GM23338 (cell line): ENCODE data around the gene NDUFS5. TPM values are rescaled to one million over a fixed set of nuclear protein-coding genes. Genes with fewer than 3 reads are reported as not detected.

Experiments
- ATAC-seq: fragments of 200-7000 bp; cut with Tn5 transposase; 3 replicates; pipeline ENCODE4 v1.9.1; 2020
- DNase-seq: peaks from one replicate; pipeline ENCODE4 v3.0.0-alpha.2; 2015; ENCODE audit warnings: low spot score
- H2AFZ ChIP-seq: fragments of 200-600 bp; sonication (generic); 2 replicates; pipeline ENCODE4 v1.8.0; 2016; ENCODE audit warnings: antibody characterized with exemption, mild to moderate bottlenecking, moderate library complexity
- H3F3A ChIP-seq: fragments of 200-600 bp; sonication (generic); replicated peaks from 2 replicates; pipeline ENCODE4 v1.8.0; 2017; ENCODE audit warnings: antibody characterized with exemption, mixed run types, low read depth
- H3K27ac ChIP-seq: fragments of 200-600 bp; sonication (generic); 2 replicates; pipeline ENCODE4 v1.6.1; 2016; ENCODE audit warnings: low read depth
- H3K27me3 ChIP-seq: fragments of 200-600 bp; sonication (generic); 2 replicates; pipeline ENCODE4 v1.8.0; 2016; ENCODE audit warnings: mild to moderate bottlenecking, mixed run types, moderate library complexity; ENCODE audit not compliant: insufficient read depth
- H3K36me3 ChIP-seq: fragments of 200-600 bp; sonication (generic); 2 replicates; pipeline ENCODE4 v1.8.0; 2016; ENCODE audit warnings: mild to moderate bottlenecking; ENCODE audit not compliant: insufficient read depth
- H3K4me1 ChIP-seq: fragments of 200-600 bp; sonication (generic); 2 replicates; pipeline ENCODE4 v1.8.0; 2016; ENCODE audit warnings: mild to moderate bottlenecking, moderate library complexity; ENCODE audit not compliant: insufficient read depth
- H3K4me2 ChIP-seq: fragments of 200-600 bp; sonication (generic); 2 replicates; pipeline ENCODE4 v1.7.1; 2017; ENCODE audit warnings: mixed run types
- H3K4me3 ChIP-seq: fragments of 200-600 bp; sonication (generic); 2 replicates; pipeline ENCODE4 v1.6.1; 2016; ENCODE audit warnings: mixed run types
- H3K79me2 ChIP-seq: fragments of 200-600 bp; sonication (generic); replicated peaks from 2 replicates; pipeline ENCODE4 v1.8.0; 2017; ENCODE audit warnings: mild to moderate bottlenecking; ENCODE audit not compliant: insufficient read depth
- H3K9me2 ChIP-seq: fragments of 200-600 bp; sonication (generic); 2 replicates; pipeline ENCODE4 v1.8.0; 2017; ENCODE audit not compliant: insufficient read depth
- H4K20me1 ChIP-seq: fragments of 200-600 bp; sonication (generic); replicated peaks from 2 replicates; pipeline ENCODE4 v1.8.0; 2017; ENCODE audit warnings: mild to moderate bottlenecking; ENCODE audit not compliant: insufficient read depth
- H3K27ac Mint-ChIP-seq: 2 replicates; pipeline ENCODE4 v1.8.0; 2020; ENCODE audit warnings: inconsistent platforms, mild to moderate bottlenecking, moderate library complexity, mixed read lengths
- H3K27me3 Mint-ChIP-seq: 3 replicates; pipeline ENCODE4 v1.8.0; 2022; ENCODE audit warnings: low read depth, mild to moderate bottlenecking, moderate library complexity, mixed read lengths, inconsistent platforms; ENCODE audit not compliant: insufficient read depth, poor library complexity
- H3K36me3 Mint-ChIP-seq: 3 replicates; pipeline ENCODE4 v1.8.0; 2021; ENCODE audit warnings: low read depth, mild to moderate bottlenecking, inconsistent platforms, moderate library complexity, mixed read lengths
- H3K4me1 Mint-ChIP-seq: 3 replicates; pipeline ENCODE4 v1.8.0; 2020; ENCODE audit warnings: mild to moderate bottlenecking, inconsistent platforms, mixed read lengths
- H3K4me3 Mint-ChIP-seq: 3 replicates; pipeline ENCODE4 v1.8.0; 2021; ENCODE audit warnings: moderate library complexity, mild to moderate bottlenecking, inconsistent platforms, mixed read lengths
- H3K9me3 Mint-ChIP-seq: 3 replicates; pipeline ENCODE4 v1.8.0; 2020; ENCODE audit warnings: moderate library complexity, mild to moderate bottlenecking, inconsistent platforms, mixed read lengths
- CTCF ChIP-seq, 2 experiments: fragments of 200-600 bp in 1 of 2; sonication (generic) in 1 of 2; conservative IDR thresholded peaks; 2 replicates each; pipeline versions ENCODE4 v1.5.1 to v1.6.1; 2016 to 2017; ENCODE audit warnings: antibody characterized with exemption in 2 of 2, low read depth in 2 of 2, mild to moderate bottlenecking in 2 of 2, moderate library complexity in 1 of 2
- EZH2 ChIP-seq: fragments of 200-600 bp; sonication (generic); IDR thresholded peaks from one replicate; pipeline ENCODE4 v1.8.0; 2017; ENCODE audit warnings: antibody characterized with exemption, mild to moderate bottlenecking, low read depth; ENCODE audit not compliant: unreplicated experiment
- EZH2phosphoT487 ChIP-seq: fragments of 200-600 bp; sonication (generic); IDR thresholded peaks from one replicate; pipeline ENCODE4 v1.8.1; 2018; ENCODE audit warnings: antibody characterized with exemption; ENCODE audit not compliant: unreplicated experiment
- NANOG ChIP-seq: IDR thresholded peaks from 2 replicates; pipeline ENCODE4 v1.6.1; 2016; ENCODE audit warnings: antibody characterized with exemption, borderline replicate concordance
- POLR2AphosphoS5 ChIP-seq: IDR thresholded peaks from 2 replicates; pipeline ENCODE4 v1.6.1; 2016; ENCODE audit warnings: antibody characterized with exemption, low read depth
- ZNF114 ChIP-seq: fragments of 250-450 bp; sonication (Bioruptor Pico); IDR thresholded peaks from 2 replicates; pipeline ENCODE4 v1.5.0; 2020; ENCODE audit warnings: mild to moderate bottlenecking, moderate library complexity
- ZNF331 ChIP-seq: fragments of 250-450 bp; sonication (Bioruptor Pico); IDR thresholded peaks from 2 replicates; pipeline ENCODE4 v1.5.0; 2020; ENCODE audit warnings: low read depth, mild to moderate bottlenecking, moderate library complexity
- polyA plus RNA-seq: library from polyadenylated mRNA; unstranded; fragments of >200 nt; fragmentation: Nextera tagmentation; extraction: Ambion mirVana; gene quantifications from 2 replicates; pipeline ENCODE4 v1.2.1, GENCODE V29; 2016
- total RNA-seq: library from RNA; depleted of rRNA; stranded (reverse); fragments of >200 nt; shearing (Covaris generic); gene quantifications from 2 replicates; pipeline ENCODE4 v1.2.3, GENCODE V29; 2014
- TF ChIP-seq, protein P1 (sequence below): IDR thresholded peaks from 2 replicates; pipeline ENCODE4 v1.6.1; 2016; ENCODE audit warnings: antibody characterized with exemption
- TF ChIP-seq, protein P2 (sequence below): IDR thresholded peaks from one replicate; pipeline ENCODE4 v1.6.1; 2018; ENCODE audit warnings: antibody characterized with exemption; ENCODE audit not compliant: unreplicated experiment
- TF ChIP-seq, protein P3 (sequence below): fragments of 250-450 bp; sonication (Bioruptor Pico); IDR thresholded peaks from 2 replicates; pipeline ENCODE4 v1.5.0; 2020; ENCODE audit warnings: mild to moderate bottlenecking, moderate library complexity

Gene NDUFS5
- total and polyA plus RNA-seq, 2 experiments from 2014 or later: 532 to 2,534 TPM

GRCh38 chr1:39076127-39076798 is 50.1 kb downstream of the NDUFS5 start:
- H3K27me3 ChIP-seq: peaks cover 5% of the 10 kb centered on the region; the same call in 1 of the 2 replicates
- H3K27ac ChIP-seq: no peak overlapping the region
- TF ChIP-seq ZNF331 (CRISPR knock-in tag) (no peak), ZNF114 (CRISPR knock-in tag) (no peak), NANOG (no peak), POLR2AphosphoS5 (no peak), EZH2 (no peak), EZH2phosphoT487 (no peak), CTCF (conservative IDR thresholded peaks at IDR 0.05; ENCODE audit: low read depth in 2 of 2) (no peak)
- TF ChIP-seq, protein P1, sequence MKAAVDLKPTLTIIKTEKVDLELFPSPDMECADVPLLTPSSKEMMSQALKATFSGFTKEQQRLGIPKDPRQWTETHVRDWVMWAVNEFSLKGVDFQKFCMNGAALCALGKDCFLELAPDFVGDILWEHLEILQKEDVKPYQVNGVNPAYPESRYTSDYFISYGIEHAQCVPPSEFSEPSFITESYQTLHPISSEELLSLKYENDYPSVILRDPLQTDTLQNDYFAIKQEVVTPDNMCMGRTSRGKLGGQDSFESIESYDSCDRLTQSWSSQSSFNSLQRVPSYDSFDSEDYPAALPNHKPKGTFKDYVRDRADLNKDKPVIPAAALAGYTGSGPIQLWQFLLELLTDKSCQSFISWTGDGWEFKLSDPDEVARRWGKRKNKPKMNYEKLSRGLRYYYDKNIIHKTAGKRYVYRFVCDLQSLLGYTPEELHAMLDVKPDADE: no peak
- TF ChIP-seq, protein P2, sequence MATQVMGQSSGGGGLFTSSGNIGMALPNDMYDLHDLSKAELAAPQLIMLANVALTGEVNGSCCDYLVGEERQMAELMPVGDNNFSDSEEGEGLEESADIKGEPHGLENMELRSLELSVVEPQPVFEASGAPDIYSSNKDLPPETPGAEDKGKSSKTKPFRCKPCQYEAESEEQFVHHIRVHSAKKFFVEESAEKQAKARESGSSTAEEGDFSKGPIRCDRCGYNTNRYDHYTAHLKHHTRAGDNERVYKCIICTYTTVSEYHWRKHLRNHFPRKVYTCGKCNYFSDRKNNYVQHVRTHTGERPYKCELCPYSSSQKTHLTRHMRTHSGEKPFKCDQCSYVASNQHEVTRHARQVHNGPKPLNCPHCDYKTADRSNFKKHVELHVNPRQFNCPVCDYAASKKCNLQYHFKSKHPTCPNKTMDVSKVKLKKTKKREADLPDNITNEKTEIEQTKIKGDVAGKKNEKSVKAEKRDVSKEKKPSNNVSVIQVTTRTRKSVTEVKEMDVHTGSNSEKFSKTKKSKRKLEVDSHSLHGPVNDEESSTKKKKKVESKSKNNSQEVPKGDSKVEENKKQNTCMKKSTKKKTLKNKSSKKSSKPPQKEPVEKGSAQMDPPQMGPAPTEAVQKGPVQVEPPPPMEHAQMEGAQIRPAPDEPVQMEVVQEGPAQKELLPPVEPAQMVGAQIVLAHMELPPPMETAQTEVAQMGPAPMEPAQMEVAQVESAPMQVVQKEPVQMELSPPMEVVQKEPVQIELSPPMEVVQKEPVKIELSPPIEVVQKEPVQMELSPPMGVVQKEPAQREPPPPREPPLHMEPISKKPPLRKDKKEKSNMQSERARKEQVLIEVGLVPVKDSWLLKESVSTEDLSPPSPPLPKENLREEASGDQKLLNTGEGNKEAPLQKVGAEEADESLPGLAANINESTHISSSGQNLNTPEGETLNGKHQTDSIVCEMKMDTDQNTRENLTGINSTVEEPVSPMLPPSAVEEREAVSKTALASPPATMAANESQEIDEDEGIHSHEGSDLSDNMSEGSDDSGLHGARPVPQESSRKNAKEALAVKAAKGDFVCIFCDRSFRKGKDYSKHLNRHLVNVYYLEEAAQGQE: no peak
- TF ChIP-seq, protein P3, sequence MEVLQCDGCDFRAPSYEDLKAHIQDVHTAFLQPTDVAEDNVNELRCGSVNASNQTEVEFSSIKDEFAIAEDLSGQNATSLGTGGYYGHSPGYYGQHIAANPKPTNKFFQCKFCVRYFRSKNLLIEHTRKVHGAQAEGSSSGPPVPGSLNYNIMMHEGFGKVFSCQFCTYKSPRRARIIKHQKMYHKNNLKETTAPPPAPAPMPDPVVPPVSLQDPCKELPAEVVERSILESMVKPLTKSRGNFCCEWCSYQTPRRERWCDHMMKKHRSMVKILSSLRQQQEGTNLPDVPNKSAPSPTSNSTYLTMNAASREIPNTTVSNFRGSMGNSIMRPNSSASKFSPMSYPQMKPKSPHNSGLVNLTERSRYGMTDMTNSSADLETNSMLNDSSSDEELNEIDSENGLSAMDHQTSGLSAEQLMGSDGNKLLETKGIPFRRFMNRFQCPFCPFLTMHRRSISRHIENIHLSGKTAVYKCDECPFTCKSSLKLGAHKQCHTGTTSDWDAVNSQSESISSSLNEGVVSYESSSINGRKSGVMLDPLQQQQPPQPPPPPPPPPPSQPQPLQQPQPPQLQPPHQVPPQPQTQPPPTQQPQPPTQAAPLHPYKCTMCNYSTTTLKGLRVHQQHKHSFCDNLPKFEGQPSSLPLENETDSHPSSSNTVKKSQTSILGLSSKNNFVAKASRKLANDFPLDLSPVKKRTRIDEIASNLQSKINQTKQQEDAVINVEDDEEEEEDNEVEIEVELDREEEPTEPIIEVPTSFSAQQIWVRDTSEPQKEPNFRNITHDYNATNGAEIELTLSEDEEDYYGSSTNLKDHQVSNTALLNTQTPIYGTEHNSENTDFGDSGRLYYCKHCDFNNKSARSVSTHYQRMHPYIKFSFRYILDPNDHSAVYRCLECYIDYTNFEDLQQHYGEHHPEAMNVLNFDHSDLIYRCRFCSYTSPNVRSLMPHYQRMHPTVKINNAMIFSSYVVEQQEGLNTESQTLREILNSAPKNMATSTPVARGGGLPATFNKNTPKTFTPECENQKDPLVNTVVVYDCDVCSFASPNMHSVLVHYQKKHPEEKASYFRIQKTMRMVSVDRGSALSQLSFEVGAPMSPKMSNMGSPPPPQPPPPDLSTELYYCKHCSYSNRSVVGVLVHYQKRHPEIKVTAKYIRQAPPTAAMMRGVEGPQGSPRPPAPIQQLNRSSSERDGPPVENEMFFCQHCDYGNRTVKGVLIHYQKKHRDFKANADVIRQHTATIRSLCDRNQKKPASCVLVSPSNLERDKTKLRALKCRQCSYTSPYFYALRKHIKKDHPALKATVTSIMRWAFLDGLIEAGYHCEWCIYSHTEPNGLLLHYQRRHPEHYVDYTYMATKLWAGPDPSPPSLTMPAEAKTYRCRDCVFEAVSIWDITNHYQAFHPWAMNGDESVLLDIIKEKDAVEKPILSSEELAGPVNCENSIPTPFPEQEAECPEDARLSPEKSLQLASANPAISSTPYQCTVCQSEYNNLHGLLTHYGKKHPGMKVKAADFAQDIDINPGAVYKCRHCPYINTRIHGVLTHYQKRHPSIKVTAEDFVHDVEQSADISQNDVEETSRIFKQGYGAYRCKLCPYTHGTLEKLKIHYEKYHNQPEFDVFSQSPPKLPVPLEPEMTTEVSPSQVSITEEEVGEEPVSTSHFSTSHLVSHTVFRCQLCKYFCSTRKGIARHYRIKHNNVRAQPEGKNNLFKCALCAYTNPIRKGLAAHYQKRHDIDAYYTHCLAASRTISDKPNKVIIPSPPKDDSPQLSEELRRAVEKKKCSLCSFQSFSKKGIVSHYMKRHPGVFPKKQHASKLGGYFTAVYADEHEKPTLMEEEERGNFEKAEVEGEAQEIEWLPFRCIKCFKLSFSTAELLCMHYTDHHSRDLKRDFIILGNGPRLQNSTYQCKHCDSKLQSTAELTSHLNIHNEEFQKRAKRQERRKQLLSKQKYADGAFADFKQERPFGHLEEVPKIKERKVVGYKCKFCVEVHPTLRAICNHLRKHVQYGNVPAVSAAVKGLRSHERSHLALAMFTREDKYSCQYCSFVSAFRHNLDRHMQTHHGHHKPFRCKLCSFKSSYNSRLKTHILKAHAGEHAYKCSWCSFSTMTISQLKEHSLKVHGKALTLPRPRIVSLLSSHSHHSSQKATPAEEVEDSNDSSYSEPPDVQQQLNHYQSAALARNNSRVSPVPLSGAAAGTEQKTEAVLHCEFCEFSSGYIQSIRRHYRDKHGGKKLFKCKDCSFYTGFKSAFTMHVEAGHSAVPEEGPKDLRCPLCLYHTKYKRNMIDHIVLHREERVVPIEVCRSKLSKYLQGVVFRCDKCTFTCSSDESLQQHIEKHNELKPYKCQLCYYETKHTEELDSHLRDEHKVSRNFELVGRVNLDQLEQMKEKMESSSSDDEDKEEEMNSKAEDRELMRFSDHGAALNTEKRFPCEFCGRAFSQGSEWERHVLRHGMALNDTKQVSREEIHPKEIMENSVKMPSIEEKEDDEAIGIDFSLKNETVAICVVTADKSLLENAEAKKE: no peak
- Mint-ChIP-seq H3K9me3 (peaks cover 15% of the 10 kb centered on the region), H3K27ac (no peak overlapping the region), H3K36me3 (peaks cover 8% of the 10 kb centered on the region; the same call in 2 of the 3 replicates), H3K4me1 (peaks cover 8% of the 10 kb centered on the region; the same call in 2 of the 3 replicates), H3K4me3 (no peak overlapping the region), H3K27me3 (peaks cover 9% of the 10 kb centered on the region)
- H2AFZ ChIP-seq: peak overlapping the region; percentile 52; the same call in 1 of the 2 replicates
- DNase-seq (no peak), ATAC-seq (no peak)
- peaks cover 10% of the 10 kb centered on the region for H3F3A ChIP-seq
- H3K4me3 ChIP-seq: no peak overlapping the region
- H3K9me2 ChIP-seq: no peaks in the 10 kb centered on the region
- H3K4me2 ChIP-seq: no peak overlapping the region
- H3K79me2 ChIP-seq: no peaks in the 10 kb centered on the region
- no peaks in the 10 kb centered on the region for H4K20me1 ChIP-seq
- H3K36me3 ChIP-seq: no peaks in the 10 kb centered on the region
- peaks cover 5% of the 10 kb centered on the region; the same call in 1 of the 2 replicates for H3K4me1 ChIP-seq
